Hepatocyte (in vitro differentiated cells): ENCODE results near the gene CTNNB1. TPM values are rescaled to one million over a fixed set of nuclear protein-coding genes. Genes with fewer than 3 reads are reported as not detected.

Experiments used
- DNase-seq: peaks from one replicate; pipeline ENCODE4 v3.0.0-alpha.2; 2016; ENCODE audit warnings: low spot score
- H2AFZ ChIP-seq: fragments of 200-600 bp; sonication (generic); 2 replicates; pipeline ENCODE4 v1.6.0; 2016; ENCODE audit warnings: antibody characterized with exemption, mild to moderate bottlenecking
- H3K27ac ChIP-seq: fragments of 200-600 bp; sonication (generic); 2 replicates; pipeline ENCODE4 v1.5.1; 2016; ENCODE audit warnings: mild to moderate bottlenecking
- H3K27me3 ChIP-seq: fragments of 200-600 bp; sonication (generic); 2 replicates; pipeline ENCODE4 v1.6.1; 2016
- H3K36me3 ChIP-seq: fragments of 200-600 bp; sonication (generic); replicated peaks from 2 replicates; pipeline ENCODE4 v1.5.1; 2016; ENCODE audit warnings: low read depth; ENCODE audit not compliant: insufficient read depth
- H3K4me1 ChIP-seq: fragments of 200-600 bp; sonication (generic); 2 replicates; pipeline ENCODE4 v1.5.1; 2016; ENCODE audit warnings: mild to moderate bottlenecking, moderate library complexity; ENCODE audit not compliant: insufficient read depth
- H3K4me2 ChIP-seq: fragments of 200-600 bp; sonication (generic); 2 replicates; pipeline ENCODE4 v1.6.0; 2016
- H3K4me3 ChIP-seq: fragments of 200-600 bp; sonication (generic); 2 replicates; pipeline ENCODE4 v1.5.1; 2016; ENCODE audit warnings: mild to moderate bottlenecking
- H3K79me2 ChIP-seq: fragments of 200-600 bp; sonication (generic); 2 replicates; pipeline ENCODE4 v1.6.0; 2017; ENCODE audit warnings: mild to moderate bottlenecking
- H3K9me2 ChIP-seq: fragments of 200-600 bp; sonication (generic); replicated peaks from 2 replicates; pipeline ENCODE4 v1.6.0; 2017; ENCODE audit warnings: mild to moderate bottlenecking; ENCODE audit not compliant: insufficient read depth
- H3K9me3 ChIP-seq: fragments of 200-600 bp; sonication (generic); 2 replicates; pipeline ENCODE4 v1.5.1; 2016; ENCODE audit warnings: low read depth, mild to moderate bottlenecking
- H4K20me1 ChIP-seq: fragments of 200-600 bp; sonication (generic); 2 replicates; pipeline ENCODE4 v1.6.0; 2016; ENCODE audit warnings: mild to moderate bottlenecking; ENCODE audit not compliant: insufficient read depth, poor library complexity, severe bottlenecking
- CTCF ChIP-seq: fragments of 200-600 bp; sonication (generic); IDR thresholded peaks from 2 replicates; pipeline ENCODE4 v1.5.1; 2016; ENCODE audit warnings: antibody characterized with exemption, mild to moderate bottlenecking; ENCODE audit not compliant: poor library complexity
- EZH2 ChIP-seq: fragments of 200-600 bp; sonication (generic); IDR thresholded peaks from 2 replicates; pipeline ENCODE4 v1.6.1; 2016; ENCODE audit warnings: antibody characterized with exemption, mild to moderate bottlenecking, borderline replicate concordance
- EZH2phosphoT487 ChIP-seq: fragments of 200-600 bp; sonication (generic); IDR thresholded peaks from one replicate; pipeline ENCODE4 v1.6.1; 2018; ENCODE audit warnings: antibody characterized with exemption, mild to moderate bottlenecking, low read depth, moderate library complexity; ENCODE audit not compliant: unreplicated experiment, severe bottlenecking
- WGBS: methylation state at CpG from one replicate; pipeline ENCODE4 v1.1.6; 2016; ENCODE audit warnings: low lambda C conversion rate; ENCODE audit errors: missing lambda C conversion rate; 5-methylcytosine and 5-hydroxymethylcytosine counted together
- polyA plus RNA-seq: library from polyadenylated mRNA; unstranded; fragments of >200 nt; fragmentation: Nextera tagmentation; extraction: Ambion mirVana; gene quantifications from 2 replicates; pipeline ENCODE4 v1.2.1, GENCODE V29; 2016
- total RNA-seq: library from RNA; depleted of rRNA; stranded (reverse); fragments of >200 nt; gene quantifications from 2 replicates; pipeline ENCODE4 v1.2.3, GENCODE V29; 2014

The CTNNB1 gene
- total and polyA plus RNA-seq, 2 experiments from 2014 or later = 137 to 663 TPM

- 67% methylated on average over 6 of the region's 6 CpGs for WGBS
- Histone ChIP-seq H3K27me3 (no peaks in the 10 kb centered on the region), H3K9me3 (no peaks in the 10 kb centered on the region), H3K4me2 (no peak overlapping the region), H3K4me3 (no peak overlapping the region), H3K36me3 (peaks cover 18% of the 10 kb centered on the region), H3K79me2 (peaks cover 68% of the 10 kb centered on the region), H2AFZ (no peak overlapping the region), H3K9me2 (no peaks in the 10 kb centered on the region), H3K4me1 (no peaks in the 10 kb centered on the region), H4K20me1 (peaks cover 34% of the 10 kb centered on the region), H3K27ac (no peak overlapping the region)
- no peak for DNase-seq
- TF ChIP-seq CTCF (no peak), EZH2phosphoT487 (no peak), EZH2 (no peak)
These were observed 35.8 kb downstream of the CTNNB1 start for GRCh38 chr3:41234823-41235721.

- Histone ChIP-seq H3K9me2 (no peaks in the 10 kb centered on the region), H2AFZ (no peak overlapping the region), H3K36me3 (peaks cover 18% of the 10 kb centered on the region), H3K79me2 (peaks cover 56% of the 10 kb centered on the region), H3K9me3 (no peaks in the 10 kb centered on the region), H4K20me1 (peaks cover 23% of the 10 kb centered on the region), H3K27ac (peak overlapping the region; percentile 7), H3K4me1 (no peaks in the 10 kb centered on the region), H3K4me3 (no peak overlapping the region), H3K4me2 (no peak overlapping the region), H3K27me3 (no peaks in the 10 kb centered on the region)
- WGBS = 94% methylated on average over 2 of the region's 2 CpGs
- DNase-seq = no peak
- TF ChIP-seq CTCF (no peak), EZH2phosphoT487 (no peak), EZH2 (no peak)
These were observed 36.9 kb downstream of the CTNNB1 start for GRCh38 chr3:41236228-41236627.

- Histone ChIP-seq H3K36me3 (peaks cover 14% of the 10 kb centered on the region), H3K79me2 (peaks cover 40% of the 10 kb centered on the region), H3K4me1 (no peaks in the 10 kb centered on the region), H3K9me3 (no peaks in the 10 kb centered on the region), H3K4me2 (no peak overlapping the region), H3K27ac (no peak overlapping the region), H3K27me3 (no peaks in the 10 kb centered on the region), H2AFZ (no peak overlapping the region), H4K20me1 (peaks cover 9% of the 10 kb centered on the region), H3K4me3 (no peak overlapping the region), H3K9me2 (no peaks in the 10 kb centered on the region)
- TF ChIP-seq EZH2 (no peak), EZH2phosphoT487 (no peak), CTCF (no peak)
- 82% methylated on average over 3 of the region's 3 CpGs for WGBS
- DNase-seq = no peak
These were observed 38.6 kb downstream of the CTNNB1 start for GRCh38 chr3:41237907-41238306.
